ENCODE data around the gene ZNF598.

ZNF598 gene

DNA sequence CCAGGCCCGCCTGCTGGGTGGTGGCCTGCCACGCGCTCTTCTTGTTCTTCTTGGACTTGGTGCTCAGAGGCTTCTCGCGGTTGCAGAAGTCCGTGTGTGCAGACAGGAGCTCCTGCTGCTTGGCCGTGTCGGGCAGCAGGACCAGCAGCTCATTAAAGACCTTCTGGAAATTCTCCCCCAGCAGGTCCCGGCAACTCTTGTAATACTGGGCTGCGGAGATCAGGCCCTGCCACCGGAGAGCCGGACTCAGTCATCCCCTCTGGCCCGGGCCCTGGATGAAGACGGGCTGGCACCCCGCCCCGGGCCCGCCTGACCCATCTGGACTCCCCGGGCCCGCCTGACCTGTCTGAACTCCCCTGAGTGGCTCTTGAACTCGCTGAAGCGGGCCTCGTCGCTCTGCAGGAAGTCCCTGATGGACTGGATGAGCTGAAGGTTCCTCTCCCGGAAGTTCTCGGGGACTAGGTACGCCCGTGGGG is 11.2 kb downstream of the ZNF598 start:
- TF ChIP-seq, protein P1, sequence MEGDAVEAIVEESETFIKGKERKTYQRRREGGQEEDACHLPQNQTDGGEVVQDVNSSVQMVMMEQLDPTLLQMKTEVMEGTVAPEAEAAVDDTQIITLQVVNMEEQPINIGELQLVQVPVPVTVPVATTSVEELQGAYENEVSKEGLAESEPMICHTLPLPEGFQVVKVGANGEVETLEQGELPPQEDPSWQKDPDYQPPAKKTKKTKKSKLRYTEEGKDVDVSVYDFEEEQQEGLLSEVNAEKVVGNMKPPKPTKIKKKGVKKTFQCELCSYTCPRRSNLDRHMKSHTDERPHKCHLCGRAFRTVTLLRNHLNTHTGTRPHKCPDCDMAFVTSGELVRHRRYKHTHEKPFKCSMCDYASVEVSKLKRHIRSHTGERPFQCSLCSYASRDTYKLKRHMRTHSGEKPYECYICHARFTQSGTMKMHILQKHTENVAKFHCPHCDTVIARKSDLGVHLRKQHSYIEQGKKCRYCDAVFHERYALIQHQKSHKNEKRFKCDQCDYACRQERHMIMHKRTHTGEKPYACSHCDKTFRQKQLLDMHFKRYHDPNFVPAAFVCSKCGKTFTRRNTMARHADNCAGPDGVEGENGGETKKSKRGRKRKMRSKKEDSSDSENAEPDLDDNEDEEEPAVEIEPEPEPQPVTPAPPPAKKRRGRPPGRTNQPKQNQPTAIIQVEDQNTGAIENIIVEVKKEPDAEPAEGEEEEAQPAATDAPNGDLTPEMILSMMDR (IDR thresholded peaks at IDR 0.05; ENCODE audit: low read depth, low read length, missing control alignments) = no peak
- no peak overlapping the region for H3K4me3 ChIP-seq (ENCODE audit: low read depth, low read length)
- no peak for DNase-seq (ENCODE audit: low read depth)
- in situ Hi-C loops (cut with HindIII; ENCODE audit: low sequenced_read_pairs) = no loop called here

DNA sequence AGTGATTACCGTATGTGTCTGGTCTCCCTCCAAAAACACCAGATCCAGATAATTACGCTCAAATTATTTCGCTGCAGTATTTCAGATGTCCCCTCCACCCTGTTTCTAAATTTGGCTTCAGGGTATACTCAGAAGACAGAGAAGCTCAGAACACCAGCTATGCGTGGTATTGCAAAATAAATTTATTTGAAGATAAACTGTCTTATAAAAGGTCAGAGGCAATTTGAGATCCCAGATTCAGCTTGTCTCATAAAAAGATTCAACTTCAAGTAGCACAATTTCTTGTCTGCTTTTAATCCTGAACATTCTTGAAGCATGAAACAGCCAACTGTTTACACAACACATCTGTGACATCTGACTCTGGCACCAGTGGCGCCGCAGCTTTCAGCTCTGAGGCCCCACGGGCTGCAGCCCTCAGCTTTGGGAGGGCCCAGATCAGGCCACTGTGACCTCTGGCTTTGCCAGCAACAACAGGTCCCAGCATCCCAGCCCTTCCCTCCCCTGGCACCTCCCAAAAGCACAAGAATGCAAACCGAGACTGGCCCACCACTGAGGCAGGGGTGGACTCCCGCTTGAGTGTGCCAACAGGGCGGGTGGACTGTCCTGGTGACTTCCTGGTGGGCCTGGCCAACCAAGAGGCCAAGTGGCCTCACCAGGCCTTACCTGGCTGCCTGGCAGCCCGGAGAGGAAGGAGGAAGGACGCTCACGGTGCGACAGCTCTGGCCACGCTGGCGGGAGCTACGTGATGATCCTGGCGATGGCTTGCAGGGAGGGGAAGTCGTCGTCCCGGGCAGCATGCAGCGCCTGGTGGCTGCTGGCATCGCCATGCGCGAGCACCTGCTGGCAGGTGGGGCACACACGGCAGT is 11.9 kb downstream of the ZNF598 start:
- in situ Hi-C loops (cut with HindIII; ENCODE audit: low sequenced_read_pairs) = no loop called here
- no peak for DNase-seq (ENCODE audit: low read depth)
- TF ChIP-seq, protein P1 (IDR thresholded peaks at IDR 0.05; ENCODE audit: low read depth, low read length, missing control alignments) = no peak
- H3K4me3 ChIP-seq (ENCODE audit: low read depth, low read length) = no peak overlapping the region

DNA sequence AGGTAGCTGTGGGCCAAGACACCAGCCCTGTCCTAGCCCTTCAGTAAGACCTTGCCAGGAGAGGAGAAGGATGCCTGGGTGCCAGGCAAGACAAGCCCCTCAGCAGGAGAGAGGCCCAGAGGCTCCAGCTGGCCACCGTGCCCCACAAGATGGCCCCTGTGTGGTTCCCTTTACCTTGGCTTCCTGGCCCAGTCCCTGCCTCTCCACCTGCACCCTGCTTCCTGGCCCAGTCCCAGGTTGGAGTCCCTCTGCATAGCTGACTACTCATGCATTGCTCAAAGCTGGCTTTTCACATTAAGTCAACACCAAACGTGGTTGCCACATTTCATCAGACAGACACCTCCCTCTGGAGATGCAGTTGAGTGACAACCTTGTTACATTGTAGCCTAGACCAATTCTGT is 15.9 kb downstream of the ZNF598 start:
- TF ChIP-seq, protein P1 (IDR thresholded peaks at IDR 0.05; ENCODE audit: low read depth, low read length, missing control alignments) = no peak
- H3K4me3 ChIP-seq (ENCODE audit: low read depth, low read length) = no peak overlapping the region
- in situ Hi-C loops (cut with HindIII; ENCODE audit: low sequenced_read_pairs) = no loop called here
- no peak for DNase-seq (ENCODE audit: low read depth)

DNA sequence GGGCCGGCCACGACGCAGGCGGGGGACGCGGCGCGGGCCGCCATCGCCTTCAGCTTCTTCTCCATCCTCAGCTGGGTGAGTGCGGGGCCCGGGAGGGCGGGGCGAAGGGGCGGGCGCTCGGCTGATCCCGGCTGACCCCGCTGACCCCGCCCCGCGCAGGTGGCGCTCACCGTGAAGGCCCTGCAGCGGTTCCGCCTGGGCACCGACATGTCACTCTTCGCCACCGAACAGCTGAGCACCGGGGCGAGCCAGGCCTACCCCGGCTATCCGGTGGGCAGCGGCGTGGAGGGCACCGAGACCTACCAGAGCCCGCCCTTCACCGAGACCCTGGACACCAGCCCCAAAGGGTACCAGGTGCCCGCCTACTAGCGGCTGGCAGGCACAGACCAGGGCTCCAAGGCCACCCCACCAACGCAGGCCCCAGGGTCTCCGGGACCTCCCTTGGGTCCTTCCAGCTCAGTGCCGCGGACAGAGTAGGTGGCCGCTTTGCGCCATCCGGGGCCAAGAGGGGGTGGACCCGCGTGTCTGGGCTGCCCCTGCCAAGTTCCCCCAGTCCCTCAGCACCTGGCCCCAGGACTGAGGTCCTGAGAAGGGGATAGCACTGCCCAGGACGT is 16.8 kb downstream of the ZNF598 start:
- in situ Hi-C loops (cut with HindIII; ENCODE audit: low sequenced_read_pairs) = no loop called here
- no peak for DNase-seq (ENCODE audit: low read depth)
- TF ChIP-seq, protein P1 (IDR thresholded peaks at IDR 0.05; ENCODE audit: low read depth, low read length, missing control alignments) = no peak
- H3K4me3 ChIP-seq (ENCODE audit: low read depth, low read length) = peak overlapping the region; percentile 12

DNA sequence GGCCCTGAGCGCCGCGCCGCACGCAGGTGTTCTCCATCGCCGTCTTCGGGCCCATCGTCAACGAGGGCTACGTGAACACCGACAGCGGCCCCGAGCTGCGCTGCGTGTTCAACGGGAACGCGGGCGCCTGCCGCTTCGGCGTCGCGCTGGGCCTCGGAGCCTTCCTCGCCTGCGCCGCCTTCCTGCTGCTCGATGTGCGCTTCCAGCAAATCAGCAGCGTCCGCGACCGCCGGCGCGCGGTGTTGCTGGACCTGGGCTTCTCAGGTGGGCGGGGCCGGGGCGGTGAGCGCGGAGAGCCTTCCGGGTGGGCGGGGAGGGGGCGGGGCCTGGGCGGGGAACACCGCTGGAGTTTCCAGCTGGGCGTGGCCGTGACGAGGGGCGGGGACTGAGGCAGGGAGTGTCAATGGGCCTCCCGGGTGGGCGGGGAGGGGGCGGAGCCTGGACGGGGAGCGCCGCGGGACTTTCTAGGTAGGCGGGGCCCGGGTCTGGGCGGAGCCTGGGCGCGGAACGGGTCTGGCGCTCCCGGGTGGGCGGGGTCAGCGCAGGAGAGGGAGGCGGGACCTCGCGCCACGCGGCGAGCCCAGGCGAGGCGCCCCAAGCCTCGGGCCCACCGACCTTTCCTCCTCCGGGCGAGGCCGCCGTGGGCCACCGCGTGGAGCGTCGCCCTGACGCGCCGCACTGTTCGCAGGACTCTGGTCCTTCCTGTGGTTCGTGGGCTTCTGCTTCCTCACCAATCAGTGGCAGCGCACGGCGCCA is 17.5 kb downstream of the ZNF598 start:
- in situ Hi-C loops (cut with HindIII; ENCODE audit: low sequenced_read_pairs) = no loop called here
- peak overlapping the region; percentile 20 for H3K4me3 ChIP-seq (ENCODE audit: low read depth, low read length)
- peak; percentile 65 for DNase-seq (ENCODE audit: low read depth)
- TF ChIP-seq, protein P1 (IDR thresholded peaks at IDR 0.05; ENCODE audit: low read depth, low read length, missing control alignments) = no peak

DNA sequence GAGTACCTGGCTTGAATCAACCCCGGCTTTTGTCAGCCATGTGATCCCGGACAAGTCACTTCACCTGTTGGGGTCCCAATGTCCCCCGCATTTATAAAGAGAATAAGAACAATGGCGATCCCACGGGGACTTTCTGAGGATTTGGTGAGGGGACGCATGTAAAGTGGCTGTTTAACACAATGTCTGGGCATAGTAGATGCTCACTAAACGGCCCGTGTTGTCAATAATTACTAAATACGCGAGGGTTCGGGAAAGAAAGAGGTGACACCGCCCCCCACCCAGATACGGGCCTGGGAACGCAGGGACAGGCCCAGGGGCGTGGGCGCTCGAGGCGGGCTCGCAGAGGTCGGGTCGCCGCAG is 18.1 kb downstream of the ZNF598 start:
- in situ Hi-C loops (cut with HindIII; ENCODE audit: low sequenced_read_pairs) = no loop called here
- TF ChIP-seq, protein P1 (IDR thresholded peaks at IDR 0.05; ENCODE audit: low read depth, low read length, missing control alignments) = no peak
- no peak for DNase-seq (ENCODE audit: low read depth)
- peak overlapping the region; percentile 20 for H3K4me3 ChIP-seq (ENCODE audit: low read depth, low read length)

Data from astrocyte of the cerebellum (primary cell).